Right kidney (tissue), 9 donors: ENCODE results near the gene HACE1.
"Not testable (repeated sequence)": the region's sequence is repeated elsewhere in the genome, so short reads cannot be mapped to it uniquely, and the experiment has no call there.

Experiments
- DNase-seq: peaks from one replicate; pipeline ENCODE4 v3.0.0-alpha.2; 2016
- long read RNA-seq, 8 donors: transcript quantifications; one replicate each; lab custom pipeline, GENCODE V29; 2026

HACE1 gene
- long read RNA-seq, donor 1, full-length matches to known transcripts = 3 of 3 reads
- long read RNA-seq, donor 1, partial matches to known transcripts = 0 of 3 reads
- long read RNA-seq, donor 1, other reads (novel, unspliced or antisense) = 0 of 3 reads
- long read RNA-seq, donor 2 = 0 reads
- long read RNA-seq, donor 3, full-length matches to known transcripts = 1 of 1 reads
- long read RNA-seq, donor 3, partial matches to known transcripts = 0 of 1 reads
- long read RNA-seq, donor 3, other reads (novel, unspliced or antisense) = 0 of 1 reads
- long read RNA-seq, donor 4, full-length matches to known transcripts = 2 of 2 reads
- long read RNA-seq, donor 4, partial matches to known transcripts = 0 of 2 reads
- long read RNA-seq, donor 4, other reads (novel, unspliced or antisense) = 0 of 2 reads
- long read RNA-seq, donor 5 = 0 reads
- long read RNA-seq, donor 6 = 0 reads
- long read RNA-seq, donor 7, full-length matches to known transcripts = 3 of 3 reads
- long read RNA-seq, donor 7, partial matches to known transcripts = 0 of 3 reads
- long read RNA-seq, donor 7, other reads (novel, unspliced or antisense) = 0 of 3 reads
- long read RNA-seq, donor 8 = 0 reads

GRCh38 chr6:104859225-104860146 lies at the start of gene HACE1:
HACE1 (minus strand) TSS chr6:104859919; CDS start chr6:104859642, 277 bp downstream.
- DNase-seq = peak; percentile 98

GRCh38 chr6:104908888-104909525 lies 49.3 kb upstream of the HACE1 start:
- no peak for DNase-seq

GRCh38 chr6:104908031-104908887 lies 48.5 kb upstream of the HACE1 start:
- DNase-seq = no peak

- not testable (repeated sequence) for DNase-seq
Observed at GRCh38 chr6:104898893-104899292, 39.2 kb upstream of the HACE1 start.

GRCh38 chr6:104896914-104897313 lies 37.2 kb upstream of the HACE1 start:
- DNase-seq = no peak

GRCh38 chr6:104888066-104888465 lies 28.3 kb upstream of the HACE1 start:
- no peak for DNase-seq

GRCh38 chr6:104887350-104887749 lies 27.6 kb upstream of the HACE1 start:
- peak; percentile 11 for DNase-seq

- DNase-seq = no peak
Observed at GRCh38 chr6:104885518-104886043, 25.9 kb upstream of the HACE1 start.

- no peak for DNase-seq
Observed at GRCh38 chr6:104884867-104885517, 25.3 kb upstream of the HACE1 start.

- DNase-seq = no peak
Observed at GRCh38 chr6:104881964-104882668, 22.4 kb upstream of the HACE1 start.

- no peak for DNase-seq
Observed at GRCh38 chr6:104862456-104862855, 2.7 kb upstream of the HACE1 start.

- no peak for DNase-seq
Observed at GRCh38 chr6:104860221-104860620, 502 bp upstream of the HACE1 start.

GRCh38 chr6:104858642-104859041 lies 1.1 kb downstream of the HACE1 start:
- DNase-seq = peak; percentile 19

- no peak for DNase-seq
Observed at GRCh38 chr6:104855507-104855906, 4.2 kb downstream of the HACE1 start.

- not testable (repeated sequence) for DNase-seq
Observed at GRCh38 chr6:104847721-104848120, 12.0 kb downstream of the HACE1 start.

GRCh38 chr6:104843229-104843628 lies 16.5 kb downstream of the HACE1 start:
- DNase-seq = no peak

GRCh38 chr6:104837158-104837557 lies 22.6 kb downstream of the HACE1 start:
- no peak for DNase-seq

- DNase-seq = not testable (repeated sequence)
Observed at GRCh38 chr6:104836479-104837020, 23.2 kb downstream of the HACE1 start.

- DNase-seq = no peak
Observed at GRCh38 chr6:104835782-104836181, 23.9 kb downstream of the HACE1 start.
